ENCODE results near the gene SLC9A5.

Gene SLC9A5

DNA sequence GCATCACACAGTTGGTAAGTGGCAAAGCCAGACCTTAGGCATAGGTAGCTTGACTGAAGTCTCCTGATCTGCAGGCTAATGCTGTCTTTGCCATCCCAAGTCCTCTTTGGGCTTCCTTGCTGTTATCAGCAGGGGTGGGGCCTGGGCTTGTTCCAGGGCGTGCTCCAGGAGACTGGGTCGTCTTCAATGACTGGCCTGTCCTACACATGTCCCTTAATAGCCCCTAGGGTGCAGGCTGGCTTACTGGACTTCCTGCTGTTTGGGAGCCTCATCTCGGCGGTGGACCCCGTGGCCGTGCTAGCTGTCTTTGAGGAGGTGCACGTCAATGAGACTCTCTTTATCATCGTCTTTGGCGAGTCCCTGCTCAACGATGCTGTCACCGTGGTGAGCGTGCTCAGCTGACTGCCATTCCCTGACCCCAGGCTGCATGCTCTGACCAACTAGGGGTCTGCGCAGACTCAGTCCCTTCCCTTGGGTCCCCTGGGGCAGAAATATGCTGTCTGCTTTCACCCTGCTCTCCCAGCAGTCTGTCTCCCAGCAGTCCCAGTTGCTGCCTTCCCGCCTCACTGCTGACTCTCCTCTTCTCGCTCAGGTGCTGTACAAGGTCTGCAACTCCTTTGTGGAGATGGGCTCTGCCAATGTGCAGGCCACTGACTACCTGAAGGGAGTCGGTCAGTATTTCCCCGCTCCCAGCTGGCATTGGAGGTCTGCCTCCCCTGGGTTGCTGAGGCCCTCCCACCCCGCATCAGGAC lies 6.2 kb downstream of the SLC9A5 start:
- Histone ChIP-seq H3K27me3 (ENCODE audit: insufficient read depth, low read length) (peaks cover 3% of the 10 kb centered on the region), H4K12ac (ENCODE audit: low read depth, low read length) (no peak overlapping the region), H4K8ac (ENCODE audit: low read depth, low read length) (no peak overlapping the region), H3K9me3 (ENCODE audit: insufficient read depth, low read depth, low read length) (peaks cover 5% of the 10 kb centered on the region), H3K4me1 (ENCODE audit: control insufficient read depth in 1 of 2, insufficient read depth in 2 of 2, low read length in 2 of 2) (no peaks in the 10 kb centered on the region), H2BK120ac (ENCODE audit: insufficient read depth, low read length, poor library complexity) (no peak overlapping the region), H2AFZ (ENCODE audit: insufficient read depth, low read length, poor library complexity) (no peak overlapping the region), H3K79me1 (ENCODE audit: low read length) (no peaks in the 10 kb centered on the region), H3K4me2 (ENCODE audit: low read length) (no peak overlapping the region), H3K9ac (ENCODE audit: low read length) (no peak overlapping the region), H4K91ac (ENCODE audit: low read depth, low read length) (no peak overlapping the region), H3K18ac (ENCODE audit: low read length) (no peak overlapping the region), H3K23ac (ENCODE audit: low read length) (no peak overlapping the region), H3K36me3 (ENCODE audit: control insufficient read depth in 1 of 2, insufficient read depth in 2 of 2, low read length in 2 of 2) (no peaks in the 10 kb centered on the region), H2AK5ac (ENCODE audit: low read length) (no peak overlapping the region), H3K4ac (ENCODE audit: low read depth, low read length) (no peak overlapping the region), H2BK12ac (ENCODE audit: low read length) (no peak overlapping the region), H3K27ac (ENCODE audit: low read depth, low read length) (no peak overlapping the region), H3K79me2 (ENCODE audit: control insufficient read depth, insufficient read depth, low read length, poor library complexity) (no peaks in the 10 kb centered on the region), H2BK5ac (ENCODE audit: low read depth, low read length, poor library complexity) (no peak overlapping the region), H3K4me3 (ENCODE audit: low read depth, low read length) (no peak overlapping the region), H3K14ac (ENCODE audit: low read length) (no peak overlapping the region)
- DNase-seq: no peak
- no CpG with 5 or more reads among the region's 18 CpGs for WGBS (ENCODE audit: extremely low coverage, insufficient coverage, insufficient read length)

DNA sequence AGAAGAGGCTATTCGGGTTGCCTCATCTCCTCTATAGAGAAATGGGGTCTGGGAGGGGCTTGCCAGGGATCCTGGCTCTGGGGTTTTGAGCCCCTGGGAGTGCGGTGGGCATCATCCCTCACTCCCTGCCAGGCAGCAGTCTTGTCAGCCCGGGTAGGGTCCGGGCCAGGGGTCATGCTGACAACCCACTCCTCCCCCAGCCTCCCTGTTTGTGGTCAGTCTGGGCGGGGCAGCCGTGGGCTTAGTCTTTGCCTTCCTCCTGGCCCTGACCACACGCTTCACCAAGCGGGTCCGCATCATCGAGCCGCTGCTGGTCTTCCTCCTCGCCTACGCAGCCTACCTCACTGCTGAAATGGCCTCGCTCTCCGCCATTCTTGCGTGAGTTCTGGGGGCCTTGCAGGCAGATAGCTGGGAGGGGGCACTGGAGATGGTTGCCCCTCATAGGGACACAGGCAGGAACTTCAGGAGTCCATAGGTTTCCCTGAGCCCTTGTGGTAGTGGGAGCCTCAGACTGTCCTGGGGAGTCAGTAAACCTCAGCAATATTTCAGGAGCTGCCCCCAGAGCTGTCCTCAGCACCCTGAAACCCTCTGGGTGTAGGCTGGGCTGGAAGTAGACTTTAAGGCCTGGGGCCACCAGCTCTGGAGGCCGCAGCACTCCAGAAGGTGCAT lies 6.9 kb downstream of the SLC9A5 start:
- Histone ChIP-seq H2BK5ac (ENCODE audit: low read depth, low read length, poor library complexity) (no peak overlapping the region), H3K18ac (ENCODE audit: low read length) (no peak overlapping the region), H3K9me3 (ENCODE audit: insufficient read depth, low read depth, low read length) (peaks cover 5% of the 10 kb centered on the region), H3K4ac (ENCODE audit: low read depth, low read length) (no peak overlapping the region), H3K4me1 (ENCODE audit: control insufficient read depth in 1 of 2, insufficient read depth in 2 of 2, low read length in 2 of 2) (no peaks in the 10 kb centered on the region), H4K8ac (ENCODE audit: low read depth, low read length) (no peak overlapping the region), H3K23ac (ENCODE audit: low read length) (no peak overlapping the region), H3K4me3 (ENCODE audit: low read depth, low read length) (no peak overlapping the region), H3K79me1 (ENCODE audit: low read length) (no peaks in the 10 kb centered on the region), H4K12ac (ENCODE audit: low read depth, low read length) (no peak overlapping the region), H3K14ac (ENCODE audit: low read length) (no peak overlapping the region), H4K91ac (ENCODE audit: low read depth, low read length) (no peak overlapping the region), H3K4me2 (ENCODE audit: low read length) (no peak overlapping the region), H3K9ac (ENCODE audit: low read length) (no peak overlapping the region), H3K36me3 (ENCODE audit: control insufficient read depth in 1 of 2, insufficient read depth in 2 of 2, low read length in 2 of 2) (no peaks in the 10 kb centered on the region), H3K27ac (ENCODE audit: low read depth, low read length) (no peak overlapping the region), H3K27me3 (ENCODE audit: insufficient read depth, low read length) (no peaks in the 10 kb centered on the region), H2AK5ac (ENCODE audit: low read length) (no peak overlapping the region), H2AFZ (ENCODE audit: insufficient read depth, low read length, poor library complexity) (no peak overlapping the region), H3K79me2 (ENCODE audit: control insufficient read depth, insufficient read depth, low read length, poor library complexity) (no peaks in the 10 kb centered on the region), H2BK120ac (ENCODE audit: insufficient read depth, low read length, poor library complexity) (no peak overlapping the region), H2BK12ac (ENCODE audit: low read length) (no peak overlapping the region)
- no CpG with 5 or more reads among the region's 17 CpGs for WGBS (ENCODE audit: extremely low coverage, insufficient coverage, insufficient read length)
- DNase-seq: no peak

DNA sequence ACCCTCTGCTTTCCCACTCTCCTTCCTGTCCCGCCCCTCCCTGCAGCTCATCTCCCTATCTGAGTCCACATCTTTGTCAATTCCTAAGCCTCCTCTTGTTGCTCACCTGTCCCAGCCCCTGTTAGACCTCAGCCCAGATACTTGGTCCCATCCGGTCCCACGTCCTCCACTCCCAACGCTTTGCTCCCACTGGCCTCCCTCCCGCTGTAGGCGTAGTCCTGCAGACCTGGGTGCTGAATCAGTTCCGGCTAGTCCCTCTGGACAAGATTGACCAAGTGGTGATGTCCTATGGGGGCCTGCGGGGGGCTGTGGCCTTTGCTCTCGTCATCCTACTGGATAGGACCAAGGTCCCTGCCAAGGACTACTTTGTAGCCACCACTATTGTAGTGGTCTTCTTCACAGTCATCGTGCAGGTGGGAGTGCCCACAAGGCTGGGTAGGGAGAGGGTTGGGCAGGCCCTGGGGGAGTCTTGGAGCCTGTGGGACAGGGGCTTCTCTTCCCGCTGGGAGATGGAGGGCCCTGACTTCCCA lies 8.0 kb downstream of the SLC9A5 start:
- no peak overlapping the region for H3K4me2 ChIP-seq (ENCODE audit: low read length)
- no peaks in the 10 kb centered on the region for H3K36me3 ChIP-seq (ENCODE audit: control insufficient read depth in 1 of 2, insufficient read depth in 2 of 2, low read length in 2 of 2)
- no peak overlapping the region for H3K9ac ChIP-seq (ENCODE audit: low read length)
- no peaks in the 10 kb centered on the region for H3K79me1 ChIP-seq (ENCODE audit: low read length)
- H2BK12ac ChIP-seq (ENCODE audit: low read length): no peak overlapping the region
- no peak overlapping the region for H3K18ac ChIP-seq (ENCODE audit: low read length)
- no peak overlapping the region for H4K12ac ChIP-seq (ENCODE audit: low read depth, low read length)
- no peak overlapping the region for H3K27ac ChIP-seq (ENCODE audit: low read depth, low read length)
- no peak overlapping the region for H4K91ac ChIP-seq (ENCODE audit: low read depth, low read length)
- no peak overlapping the region for H2BK5ac ChIP-seq (ENCODE audit: low read depth, low read length, poor library complexity)
- WGBS (ENCODE audit: extremely low coverage, insufficient coverage, insufficient read length): no CpG with 5 or more reads among the region's 11 CpGs
- H3K4me1 ChIP-seq (ENCODE audit: control insufficient read depth in 1 of 2, insufficient read depth in 2 of 2, low read length in 2 of 2): no peaks in the 10 kb centered on the region
- DNase-seq: no peak
- no peak overlapping the region for H3K23ac ChIP-seq (ENCODE audit: low read length)
- H3K4ac ChIP-seq (ENCODE audit: low read depth, low read length): no peak overlapping the region
- peaks cover 5% of the 10 kb centered on the region for H3K9me3 ChIP-seq (ENCODE audit: insufficient read depth, low read depth, low read length)
- no peak overlapping the region for H3K4me3 ChIP-seq (ENCODE audit: low read depth, low read length)
- H3K14ac ChIP-seq (ENCODE audit: low read length): no peak overlapping the region
- no peaks in the 10 kb centered on the region for H3K27me3 ChIP-seq (ENCODE audit: insufficient read depth, low read length)
- no peak overlapping the region for H2AK5ac ChIP-seq (ENCODE audit: low read length)
- no peak overlapping the region for H4K8ac ChIP-seq (ENCODE audit: low read depth, low read length)
- no peaks in the 10 kb centered on the region for H3K79me2 ChIP-seq (ENCODE audit: control insufficient read depth, insufficient read depth, low read length, poor library complexity)
- no peak overlapping the region for H2AFZ ChIP-seq (ENCODE audit: insufficient read depth, low read length, poor library complexity)
- H2BK120ac ChIP-seq (ENCODE audit: insufficient read depth, low read length, poor library complexity): no peak overlapping the region

DNA sequence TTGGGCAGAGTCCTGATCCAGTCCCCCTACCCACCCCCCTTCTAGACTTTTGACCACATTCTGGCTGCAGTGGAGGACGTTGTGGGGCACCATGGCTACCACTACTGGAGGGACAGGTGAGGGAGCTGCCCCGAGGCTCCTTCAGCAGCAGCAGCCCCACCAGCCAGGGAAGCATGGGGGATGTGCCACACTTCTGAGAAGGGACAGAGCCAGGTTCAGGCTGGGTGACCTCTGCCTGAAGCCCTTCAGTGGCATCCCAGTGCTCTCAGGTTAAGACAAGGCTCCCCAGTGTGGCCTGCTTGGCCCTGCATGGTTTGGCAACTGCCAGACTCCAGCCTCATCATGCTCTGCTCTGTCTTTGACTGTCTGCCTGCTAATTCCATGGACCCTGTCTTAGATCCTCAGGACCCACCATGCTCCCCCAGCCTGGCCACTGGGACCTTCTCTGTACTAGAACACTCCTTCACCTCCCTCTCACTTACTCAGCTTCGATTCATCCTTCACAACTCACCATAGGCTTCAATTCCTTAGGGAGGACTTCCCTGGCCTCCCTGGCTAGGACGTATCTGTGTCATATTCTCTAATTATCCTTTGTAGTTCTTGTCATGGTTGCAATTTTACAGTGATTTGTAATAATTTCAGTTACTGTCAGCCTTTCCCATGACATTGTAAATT lies 8.8 kb downstream of the SLC9A5 start:
- Histone ChIP-seq H4K8ac (ENCODE audit: low read depth, low read length) (no peak overlapping the region), H2BK5ac (ENCODE audit: low read depth, low read length, poor library complexity) (no peak overlapping the region), H3K4me1 (ENCODE audit: control insufficient read depth in 1 of 2, insufficient read depth in 2 of 2, low read length in 2 of 2) (no peaks in the 10 kb centered on the region), H3K4ac (ENCODE audit: low read depth, low read length) (no peak overlapping the region), H3K14ac (ENCODE audit: low read length) (no peak overlapping the region), H3K9me3 (ENCODE audit: insufficient read depth, low read depth, low read length) (peaks cover 5% of the 10 kb centered on the region), H3K36me3 (ENCODE audit: control insufficient read depth in 1 of 2, insufficient read depth in 2 of 2, low read length in 2 of 2) (no peaks in the 10 kb centered on the region), H3K79me1 (ENCODE audit: low read length) (no peaks in the 10 kb centered on the region), H3K9ac (ENCODE audit: low read length) (no peak overlapping the region), H3K4me2 (ENCODE audit: low read length) (no peak overlapping the region), H3K4me3 (ENCODE audit: low read depth, low read length) (no peak overlapping the region), H3K18ac (ENCODE audit: low read length) (no peak overlapping the region), H2AFZ (ENCODE audit: insufficient read depth, low read length, poor library complexity) (no peak overlapping the region), H3K23ac (ENCODE audit: low read length) (no peak overlapping the region), H2AK5ac (ENCODE audit: low read length) (no peak overlapping the region), H2BK120ac (ENCODE audit: insufficient read depth, low read length, poor library complexity) (no peak overlapping the region), H4K91ac (ENCODE audit: low read depth, low read length) (no peak overlapping the region), H4K12ac (ENCODE audit: low read depth, low read length) (no peak overlapping the region), H2BK12ac (ENCODE audit: low read length) (no peak overlapping the region), H3K79me2 (ENCODE audit: control insufficient read depth, insufficient read depth, low read length, poor library complexity) (no peaks in the 10 kb centered on the region), H3K27ac (ENCODE audit: low read depth, low read length) (no peak overlapping the region), H3K27me3 (ENCODE audit: insufficient read depth, low read length) (peaks cover 1% of the 10 kb centered on the region)
- DNase-seq: no peak
- WGBS (ENCODE audit: extremely low coverage, insufficient coverage, insufficient read length): no CpG with 5 or more reads among the region's 4 CpGs
